SK-N-DZ (cell line): ENCODE data around the gene LSS.
"Not testable (repeated sequence)": the region's sequence is repeated elsewhere in the genome, so short reads cannot be mapped to it uniquely, and the experiment has no call there.

Experiments
- DNase-seq: peaks from one replicate; pipeline ENCODE4 v3.0.0-alpha.2; 2015; ENCODE audit warnings: low spot score

Gene LSS

GRCh38 chr21:46246345-46246744 lies 17.8 kb upstream of the LSS start:
- no peak for DNase-seq

- no peak for DNase-seq
Measured at GRCh38 chr21:46245213-46245915, 16.8 kb upstream of the LSS start.

GRCh38 chr21:46244602-46245001 lies 16.0 kb upstream of the LSS start:
- no peak for DNase-seq

- no peak for DNase-seq
Measured at GRCh38 chr21:46243960-46244361, 15.4 kb upstream of the LSS start.

GRCh38 chr21:46243325-46243724 lies 14.8 kb upstream of the LSS start:
- no peak for DNase-seq

- DNase-seq: not testable (repeated sequence)
Measured at GRCh38 chr21:46241577-46241976, 13.0 kb upstream of the LSS start.

GRCh38 chr21:46239817-46240325 lies 11.3 kb upstream of the LSS start:
- DNase-seq: no peak

GRCh38 chr21:46237474-46237873 lies 8.9 kb upstream of the LSS start:
- DNase-seq: no peak

GRCh38 chr21:46234436-46234950 lies 5.9 kb upstream of the LSS start:
- DNase-seq: no peak

GRCh38 chr21:46229923-46230260 lies 1.3 kb upstream of the LSS start:
- no peak for DNase-seq

- DNase-seq: peak; percentile 64
Measured at GRCh38 chr21:46229133-46229922, 754 bp upstream of the LSS start.

- no peak for DNase-seq
Measured at GRCh38 chr21:46227811-46228344, 696 bp downstream of the LSS start.

GRCh38 chr21:46226920-46227599 lies 1.5 kb downstream of the LSS start:
- no peak for DNase-seq

- no peak for DNase-seq
Measured at GRCh38 chr21:46226146-46226545, 2.4 kb downstream of the LSS start.

GRCh38 chr21:46223661-46224060 lies 4.9 kb downstream of the LSS start:
- DNase-seq: not testable (repeated sequence)

- DNase-seq: no peak
Measured at GRCh38 chr21:46223217-46223616, 5.4 kb downstream of the LSS start.

GRCh38 chr21:46222436-46223116 lies 6.0 kb downstream of the LSS start:
- DNase-seq: no peak

GRCh38 chr21:46221664-46222435 lies 6.7 kb downstream of the LSS start:
- DNase-seq: no peak

GRCh38 chr21:46220847-46221246 lies 7.7 kb downstream of the LSS start:
- no peak for DNase-seq

- no peak for DNase-seq
Measured at GRCh38 chr21:46220275-46220810, 8.2 kb downstream of the LSS start.
